Hepatocyte (in vitro differentiated cells): ENCODE data around the gene EPHB3.

ENCODE experiments used
- CTCF ChIP-seq: fragments of 200-600 bp; sonication (generic); IDR thresholded peaks from 2 replicates; pipeline ENCODE4 v1.5.1; 2016; ENCODE audit warnings: antibody characterized with exemption, mild to moderate bottlenecking; ENCODE audit not compliant: poor library complexity
- EZH2 ChIP-seq: fragments of 200-600 bp; sonication (generic); IDR thresholded peaks from 2 replicates; pipeline ENCODE4 v1.6.1; 2016; ENCODE audit warnings: antibody characterized with exemption, mild to moderate bottlenecking, borderline replicate concordance

- TF ChIP-seq EZH2 (no peak), CTCF (no peak)
Observed at GRCh38 chr3:184574515-184575417, 13.2 kb downstream of the EPHB3 start.
